Endodermal cell (in vitro differentiated cells): ENCODE results near the gene FPR1. TPM values are rescaled to one million over a fixed set of nuclear protein-coding genes. Genes with fewer than 3 reads are reported as not detected.

Experiments used
- DNase-seq: peaks from one replicate; pipeline ENCODE4 v3.0.0-alpha.2; 2017
- H3K27ac ChIP-seq: 2 replicates; pipeline ENCODE4 v1.5.1; 2013; ENCODE audit warnings: mild to moderate bottlenecking, low read depth, low read length, moderate library complexity
- H3K27me3 ChIP-seq: 2 replicates; pipeline ENCODE4 v1.6.1; 2013; ENCODE audit warnings: mild to moderate bottlenecking, low read length, moderate library complexity; ENCODE audit not compliant: insufficient read depth, control insufficient read depth, poor library complexity, severe bottlenecking
- H3K36me3 ChIP-seq: 2 replicates; pipeline ENCODE4 v1.7.0; 2013; ENCODE audit warnings: mild to moderate bottlenecking, low read length, moderate library complexity; ENCODE audit not compliant: control insufficient read depth, insufficient read depth
- H3K4me1 ChIP-seq: one replicate; pipeline ENCODE4 v1.7.0; 2013; ENCODE audit warnings: low read length; ENCODE audit not compliant: control insufficient read depth, insufficient read depth
- H3K4me3 ChIP-seq: 2 replicates; pipeline ENCODE4 v1.5.1; 2013; ENCODE audit warnings: mild to moderate bottlenecking, low read length, moderate library complexity
- H3K9ac ChIP-seq: 2 replicates; pipeline ENCODE4 v1.6.1; 2013; ENCODE audit warnings: mild to moderate bottlenecking, low read length, moderate library complexity; ENCODE audit not compliant: poor library complexity, severe bottlenecking; ENCODE audit errors: extremely low read depth
- H3K9me3 ChIP-seq: 2 replicates; pipeline ENCODE4 v1.6.1; 2013; ENCODE audit warnings: mild to moderate bottlenecking, low read length, moderate library complexity; ENCODE audit not compliant: control insufficient read depth
- H3K27ac Mint-ChIP-seq: 2 replicates; pipeline ENCODE4 v1.8.0; 2020; ENCODE audit warnings: mixed read lengths
- H3K27me3 Mint-ChIP-seq: 2 replicates; pipeline ENCODE4 v1.8.0; 2021; ENCODE audit warnings: mild to moderate bottlenecking, mixed read lengths; ENCODE audit not compliant: insufficient read depth
- H3K36me3 Mint-ChIP-seq: 2 replicates; pipeline ENCODE4 v1.8.0; 2020; ENCODE audit warnings: low read depth, mixed read lengths
- H3K4me1 Mint-ChIP-seq: 2 replicates; pipeline ENCODE4 v1.8.0; 2020; ENCODE audit warnings: mixed read lengths
- H3K4me3 Mint-ChIP-seq: 2 replicates; pipeline ENCODE4 v1.8.0; 2020; ENCODE audit warnings: mild to moderate bottlenecking, moderate library complexity, mixed read lengths
- H3K9me3 Mint-ChIP-seq: 2 replicates; pipeline ENCODE4 v1.8.0; 2020; ENCODE audit warnings: mild to moderate bottlenecking, mixed read lengths
- CTCF ChIP-seq: fragments of 200-600 bp; sonication (generic); conservative IDR thresholded peaks from 2 replicates; pipeline ENCODE4 v1.5.0; 2021; ENCODE audit warnings: antibody characterized with exemption, mild to moderate bottlenecking
- WGBS, 2 experiments: methylation state at CpG; one replicate each; pipeline versions ENCODE4 v1.1.5 to v1.1.7; 2013; ENCODE audit warnings: missing lambda C conversion rate in 2 of 2, mixed read lengths in 1 of 2; ENCODE audit not compliant: insufficient coverage in 1 of 2, insufficient read length in 1 of 2; 5-methylcytosine and 5-hydroxymethylcytosine counted together
- total RNA-seq, 2 donors: library from RNA; stranded (reverse); fragmentation: NEBNext Ultra II Directional in 1 of 2; extraction: Animal tissue kit (Norgen Biotek cat#: 25700) in 1 of 2; gene quantifications; 2 replicates in 1 of 2; 3 replicates in 1 of 2; pipeline ENCODE4 v1.2.1, GENCODE V29; 2021

The FPR1 gene
- total RNA-seq, 2 donors from 2014 or later = not detected

- Histone ChIP-seq H3K4me3 (peak overlapping the region; percentile 69), H3K4me1 (no peaks in the 10 kb centered on the region), H3K27me3 (no peaks in the 10 kb centered on the region), H3K9me3 (no peaks in the 10 kb centered on the region), H3K36me3 (peaks cover 89% of the 10 kb centered on the region), H3K9ac (peak overlapping the region; percentile 27), H3K27ac (no peak overlapping the region)
- 35 to 70% methylated on average over 14 to 27 of the region's 27 CpGs for WGBS, 2 experiments
- no peaks in the 10 kb centered on the region for H3K9me3 Mint-ChIP-seq
- peak overlapping the region; percentile 67 for H3K4me3 Mint-ChIP-seq
- H3K4me1 Mint-ChIP-seq = peaks cover 16% of the 10 kb centered on the region
- DNase-seq = peak; percentile 98
- H3K36me3 Mint-ChIP-seq = peaks cover 62% of the 10 kb centered on the region
- peak overlapping the region; percentile 97 for H3K27ac Mint-ChIP-seq
- no peaks in the 10 kb centered on the region for H3K27me3 Mint-ChIP-seq
- no peak for TF ChIP-seq CTCF
Measured at GRCh38 chr19:51702103-51702824, 49.4 kb downstream of the FPR1 start.

- no peak overlapping the region for H3K9ac ChIP-seq
- Mint-ChIP-seq H3K9me3 (no peaks in the 10 kb centered on the region), H3K4me1 (peaks cover 16% of the 10 kb centered on the region), H3K36me3 (peaks cover 63% of the 10 kb centered on the region), H3K4me3 (peak overlapping the region; percentile 67), H3K27me3 (no peaks in the 10 kb centered on the region), H3K27ac (peak overlapping the region; percentile 97)
- 91 to 92% methylated on average over 9 to 12 of the region's 12 CpGs for WGBS, 2 experiments
- TF ChIP-seq CTCF = no peak
- no peak overlapping the region for H3K27ac ChIP-seq
- no peak for DNase-seq
- H3K36me3 ChIP-seq = peaks cover 89% of the 10 kb centered on the region
- no peak overlapping the region for H3K4me3 ChIP-seq
- no peaks in the 10 kb centered on the region for H3K9me3 ChIP-seq
- H3K27me3 ChIP-seq = no peaks in the 10 kb centered on the region
- H3K4me1 ChIP-seq = no peaks in the 10 kb centered on the region
Measured at GRCh38 chr19:51701468-51702100, 50.1 kb downstream of the FPR1 start.

- H3K9ac ChIP-seq = no peak overlapping the region
- Mint-ChIP-seq H3K4me3 (no peak overlapping the region), H3K9me3 (no peaks in the 10 kb centered on the region), H3K27ac (no peak overlapping the region), H3K27me3 (no peaks in the 10 kb centered on the region), H3K4me1 (peaks cover 16% of the 10 kb centered on the region), H3K36me3 (peaks cover 69% of the 10 kb centered on the region)
- H3K27ac ChIP-seq = no peak overlapping the region
- DNase-seq = no peak
- H3K36me3 ChIP-seq = peaks cover 89% of the 10 kb centered on the region
- TF ChIP-seq CTCF = no peak
- no peak overlapping the region for H3K4me3 ChIP-seq
- H3K4me1 ChIP-seq = no peaks in the 10 kb centered on the region
- no peaks in the 10 kb centered on the region for H3K27me3 ChIP-seq
- WGBS, 2 experiments = 92 to 96% methylated on average over 3 to 5 of the region's 5 CpGs
- H3K9me3 ChIP-seq = no peaks in the 10 kb centered on the region
Measured at GRCh38 chr19:51699170-51699569, 52.5 kb downstream of the FPR1 start.
